HG03196 (cell line): ENCODE results near the gene IPO13.

Experiments
- ATAC-seq: cut with Tn5 transposase; IDR thresholded peaks from one replicate; pipeline ENCODE4 v1.9.1; 2021; ENCODE audit not compliant: unreplicated experiment

IPO13 gene

GRCh38 chr1:43946236-43947060 is at the start of gene IPO13:
TSS of gene IPO13 (plus strand) at chr1:43946950. CDS start at chr1:43947601, 651 bp downstream.
- peak; percentile 89 for ATAC-seq

- ATAC-seq: no peak
Observed at GRCh38 chr1:43898981-43899380, 47.8 kb upstream of the IPO13 start.

GRCh38 chr1:43900386-43900785 is 46.4 kb upstream of the IPO13 start:
- ATAC-seq: no peak

GRCh38 chr1:43901196-43901961 is 45.4 kb upstream of the IPO13 start:
- no peak for ATAC-seq

- ATAC-seq: no peak
Observed at GRCh38 chr1:43902058-43902831, 44.5 kb upstream of the IPO13 start.

GRCh38 chr1:43904660-43905551 is 41.8 kb upstream of the IPO13 start:
- no peak for ATAC-seq

- no peak for ATAC-seq
Observed at GRCh38 chr1:43908226-43908625, 38.5 kb upstream of the IPO13 start.

GRCh38 chr1:43908858-43909257 is 37.9 kb upstream of the IPO13 start:
- ATAC-seq: no peak

GRCh38 chr1:43910343-43910742 is 36.4 kb upstream of the IPO13 start:
- ATAC-seq: no peak

GRCh38 chr1:43912607-43913006 is 34.1 kb upstream of the IPO13 start:
- ATAC-seq: no peak

- ATAC-seq: no peak
Observed at GRCh38 chr1:43913051-43913501, 33.7 kb upstream of the IPO13 start.

GRCh38 chr1:43913666-43914360 is 32.9 kb upstream of the IPO13 start:
- no peak for ATAC-seq

GRCh38 chr1:43914576-43915525 is 31.9 kb upstream of the IPO13 start:
- no peak for ATAC-seq

- ATAC-seq: no peak
Observed at GRCh38 chr1:43919906-43920305, 26.8 kb upstream of the IPO13 start.

GRCh38 chr1:43921022-43921421 is 25.7 kb upstream of the IPO13 start:
- ATAC-seq: no peak

- no peak for ATAC-seq
Observed at GRCh38 chr1:43924516-43924915, 22.2 kb upstream of the IPO13 start.

- ATAC-seq: no peak
Observed at GRCh38 chr1:43925846-43926245, 20.9 kb upstream of the IPO13 start.

- no peak for ATAC-seq
Observed at GRCh38 chr1:43930168-43930948, 16.4 kb upstream of the IPO13 start.
